Progenitor cell of endocrine pancreas (in vitro differentiated cells): ENCODE data around the gene NUDT3. TPM values are rescaled to one million over a fixed set of nuclear protein-coding genes. Genes with fewer than 3 reads are reported as not detected.

Experiments
- DNase-seq: peaks from one replicate; pipeline ENCODE4 v3.0.0; 2021; ENCODE audit warnings: low spot score; ENCODE audit not compliant: unreplicated experiment
- H3K27ac Mint-ChIP-seq: 2 replicates; pipeline ENCODE4 v1.8.0; 2021; ENCODE audit warnings: mild to moderate bottlenecking, moderate library complexity, mixed read lengths
- H3K27me3 Mint-ChIP-seq: 2 replicates; pipeline ENCODE4 v1.8.0; 2021; ENCODE audit warnings: mixed read lengths
- H3K36me3 Mint-ChIP-seq: 2 replicates; pipeline ENCODE4 v1.8.0; 2022; ENCODE audit warnings: mixed read lengths; ENCODE audit not compliant: insufficient read depth
- H3K4me1 Mint-ChIP-seq: 2 replicates; pipeline ENCODE4 v1.8.0; 2021; ENCODE audit warnings: low read depth, mixed read lengths
- H3K4me3 Mint-ChIP-seq: 2 replicates; pipeline ENCODE4 v1.8.0; 2021; ENCODE audit warnings: low read depth, mild to moderate bottlenecking, moderate library complexity, mixed read lengths
- H3K9me3 Mint-ChIP-seq: 2 replicates; pipeline ENCODE4 v1.8.0; 2021; ENCODE audit warnings: low read depth, mixed read lengths
- total RNA-seq: library from RNA; stranded (reverse); gene quantifications from 2 replicates; pipeline ENCODE4 v1.2.1, GENCODE V29; 2021
- TF ChIP-seq, protein P1 (sequence below): fragments of 200-600 bp; sonication (generic); IDR thresholded peaks from one replicate; pipeline ENCODE4 v1.5.0; 2021; ENCODE audit warnings: antibody characterized with exemption, mild to moderate bottlenecking; ENCODE audit not compliant: unreplicated experiment

Gene NUDT3
- total RNA-seq, 1 donor from 2014 or later, result 20.6 TPM

DNA sequence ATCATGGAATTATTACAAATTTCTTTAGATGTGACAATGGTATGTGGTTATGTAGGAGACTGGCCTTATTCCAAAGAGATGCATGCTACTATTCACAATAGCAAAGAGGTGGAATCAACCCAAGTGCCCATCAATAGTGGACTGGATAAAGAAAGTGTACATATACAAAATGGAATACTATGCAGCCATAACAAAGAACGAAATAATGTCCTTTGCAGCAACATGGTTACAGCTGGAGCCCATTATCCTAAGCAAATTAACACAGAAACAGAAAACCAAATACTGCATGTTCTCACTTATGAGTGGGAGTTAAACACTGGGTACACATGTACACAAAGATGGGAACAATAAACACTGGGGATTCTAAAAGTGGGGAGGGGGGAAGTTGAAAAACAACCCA lies 69.7 kb downstream of the NUDT3 start:
- Mint-ChIP-seq H3K27me3 (no peaks in the 10 kb centered on the region), H3K9me3 (no peaks in the 10 kb centered on the region), H3K36me3 (peaks cover 6% of the 10 kb centered on the region), H3K4me3 (no peak overlapping the region), H3K27ac (peak overlapping the region; percentile 62), H3K4me1 (peaks cover 8% of the 10 kb centered on the region)
- no peak for DNase-seq
- TF ChIP-seq, protein P1, sequence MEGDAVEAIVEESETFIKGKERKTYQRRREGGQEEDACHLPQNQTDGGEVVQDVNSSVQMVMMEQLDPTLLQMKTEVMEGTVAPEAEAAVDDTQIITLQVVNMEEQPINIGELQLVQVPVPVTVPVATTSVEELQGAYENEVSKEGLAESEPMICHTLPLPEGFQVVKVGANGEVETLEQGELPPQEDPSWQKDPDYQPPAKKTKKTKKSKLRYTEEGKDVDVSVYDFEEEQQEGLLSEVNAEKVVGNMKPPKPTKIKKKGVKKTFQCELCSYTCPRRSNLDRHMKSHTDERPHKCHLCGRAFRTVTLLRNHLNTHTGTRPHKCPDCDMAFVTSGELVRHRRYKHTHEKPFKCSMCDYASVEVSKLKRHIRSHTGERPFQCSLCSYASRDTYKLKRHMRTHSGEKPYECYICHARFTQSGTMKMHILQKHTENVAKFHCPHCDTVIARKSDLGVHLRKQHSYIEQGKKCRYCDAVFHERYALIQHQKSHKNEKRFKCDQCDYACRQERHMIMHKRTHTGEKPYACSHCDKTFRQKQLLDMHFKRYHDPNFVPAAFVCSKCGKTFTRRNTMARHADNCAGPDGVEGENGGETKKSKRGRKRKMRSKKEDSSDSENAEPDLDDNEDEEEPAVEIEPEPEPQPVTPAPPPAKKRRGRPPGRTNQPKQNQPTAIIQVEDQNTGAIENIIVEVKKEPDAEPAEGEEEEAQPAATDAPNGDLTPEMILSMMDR, result no peak

DNA sequence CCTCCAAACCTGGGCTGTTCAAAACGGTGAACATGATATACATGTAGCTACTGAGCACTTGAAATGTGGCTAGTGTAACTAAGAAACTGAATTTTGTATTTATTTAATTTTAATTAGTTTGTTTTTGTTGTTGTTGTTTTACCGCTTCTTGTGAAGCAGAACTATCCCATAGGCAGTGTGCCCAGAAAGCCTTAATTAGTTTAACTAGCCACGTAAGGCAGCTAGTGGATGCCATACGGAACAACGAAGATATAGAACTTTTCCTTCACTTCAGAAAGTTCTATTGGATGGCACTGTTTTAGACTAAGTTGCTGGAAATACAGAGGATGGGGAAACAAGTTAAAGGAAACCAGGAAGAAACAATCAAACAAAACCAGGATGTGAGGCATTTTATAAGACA lies 70.6 kb downstream of the NUDT3 start:
- H3K4me3 Mint-ChIP-seq, result no peak overlapping the region
- no peaks in the 10 kb centered on the region for H3K27me3 Mint-ChIP-seq
- TF ChIP-seq, protein P1, result no peak
- peaks cover 3% of the 10 kb centered on the region for H3K36me3 Mint-ChIP-seq
- H3K4me1 Mint-ChIP-seq, result peaks cover 8% of the 10 kb centered on the region
- no peak overlapping the region for H3K27ac Mint-ChIP-seq
- no peaks in the 10 kb centered on the region for H3K9me3 Mint-ChIP-seq
- DNase-seq, result no peak

DNA sequence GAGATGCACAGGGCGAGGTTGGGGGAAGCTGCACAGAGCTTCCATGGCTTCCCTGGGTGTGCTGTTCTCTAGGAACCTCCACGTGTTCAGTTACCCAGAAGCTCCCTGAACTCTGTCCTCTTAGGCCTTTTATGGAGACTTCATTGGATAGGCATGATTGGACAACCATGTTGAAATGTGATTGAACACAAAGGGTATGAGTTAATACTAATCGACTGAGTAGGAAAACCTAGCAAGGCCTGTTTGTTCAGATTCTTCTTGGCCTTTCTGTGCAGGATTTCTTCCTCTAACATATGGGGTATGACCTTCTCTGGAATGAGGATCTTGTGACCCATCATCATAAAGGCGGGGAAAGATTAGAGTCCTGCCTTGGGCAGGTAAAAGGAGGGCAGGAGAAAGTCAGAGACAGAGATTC lies 73.0 kb downstream of the NUDT3 start:
- H3K36me3 Mint-ChIP-seq, result peaks cover 1% of the 10 kb centered on the region
- peaks cover 8% of the 10 kb centered on the region for H3K4me1 Mint-ChIP-seq
- no peak for DNase-seq
- peak overlapping the region; percentile 87 for H3K27ac Mint-ChIP-seq
- H3K4me3 Mint-ChIP-seq, result no peak overlapping the region
- no peaks in the 10 kb centered on the region for H3K9me3 Mint-ChIP-seq
- no peaks in the 10 kb centered on the region for H3K27me3 Mint-ChIP-seq
- TF ChIP-seq, protein P1, result no peak

DNA sequence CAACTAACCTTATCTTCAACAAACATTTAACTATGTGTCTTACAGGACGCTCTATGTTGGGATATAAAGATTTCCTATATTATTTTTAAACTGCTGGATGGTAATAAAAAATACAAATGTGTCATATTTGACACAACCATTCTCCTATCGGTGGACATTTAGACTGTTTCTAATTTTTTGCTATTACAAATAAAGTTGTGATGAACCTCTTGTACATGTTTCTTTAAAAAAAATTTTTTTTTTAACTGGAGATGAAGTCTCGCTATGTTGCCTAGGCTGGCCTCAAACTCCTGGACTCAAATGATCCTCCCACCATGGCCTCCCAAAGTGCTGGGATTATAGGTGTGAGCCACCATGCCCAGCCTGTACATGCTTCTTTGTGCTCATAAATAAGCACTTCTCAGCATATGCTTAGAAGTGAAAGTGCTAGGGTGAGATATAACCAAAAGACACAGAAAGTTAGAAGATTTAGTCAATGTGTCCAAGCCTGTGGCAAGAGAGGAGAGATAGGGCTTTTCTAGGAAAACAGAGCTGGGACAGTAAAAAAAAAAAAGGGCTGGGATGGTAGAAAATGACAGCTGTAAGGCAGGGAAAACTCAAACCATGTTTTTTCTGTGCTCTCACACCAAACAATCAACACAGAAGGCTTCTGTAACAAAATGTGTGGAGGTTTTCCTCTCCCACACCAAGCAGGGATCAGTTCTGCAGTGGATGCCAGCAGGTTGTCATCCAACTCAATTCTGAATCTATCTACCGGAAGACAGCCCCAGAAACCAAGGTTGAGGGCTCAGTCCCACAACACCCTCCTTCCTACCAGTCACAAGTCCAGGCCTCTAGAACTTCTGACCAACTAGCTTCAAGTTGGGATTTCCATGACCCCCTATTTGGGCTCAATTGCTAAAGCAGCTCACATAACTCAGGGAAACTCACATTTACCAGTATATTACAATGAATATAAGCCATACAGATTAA lies 73.7 kb downstream of the NUDT3 start:
- Mint-ChIP-seq H3K27me3 (no peaks in the 10 kb centered on the region), H3K4me1 (peaks cover 8% of the 10 kb centered on the region), H3K27ac (peak overlapping the region; percentile 87), H3K9me3 (no peaks in the 10 kb centered on the region), H3K36me3 (peaks cover 1% of the 10 kb centered on the region), H3K4me3 (no peak overlapping the region)
- no peak for DNase-seq
- TF ChIP-seq, protein P1, result no peak

DNA sequence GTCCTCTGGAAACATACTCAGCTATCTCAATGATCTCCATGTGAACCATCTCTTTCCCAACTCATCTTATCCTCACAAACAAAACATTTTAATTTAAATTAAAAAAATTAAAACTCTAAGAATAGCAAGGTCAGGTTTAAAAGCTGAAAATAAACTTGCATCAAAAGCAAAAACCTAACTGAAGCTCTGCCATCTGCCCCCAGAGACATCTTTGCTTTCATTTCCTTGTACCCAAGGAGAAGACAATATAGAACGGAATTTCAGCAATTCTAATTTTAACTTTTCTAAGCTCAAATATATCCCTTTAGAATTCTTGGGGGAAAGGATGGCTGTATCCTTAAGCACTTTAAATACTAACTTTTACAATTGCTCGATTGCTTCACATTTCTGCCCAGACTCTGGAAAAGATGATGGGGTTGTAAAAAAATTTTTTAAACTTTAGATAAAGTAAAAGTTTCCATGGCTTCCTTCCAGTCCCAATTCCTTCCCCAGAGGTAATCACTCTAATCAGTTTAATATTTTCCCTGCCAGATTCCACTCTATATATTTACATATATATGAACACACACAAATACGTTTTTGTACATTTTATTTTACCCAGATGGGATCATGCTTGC lies 74.5 kb downstream of the NUDT3 start:
- Mint-ChIP-seq H3K27me3 (no peaks in the 10 kb centered on the region), H3K36me3 (peaks cover 3% of the 10 kb centered on the region), H3K4me3 (no peak overlapping the region), H3K27ac (no peak overlapping the region), H3K4me1 (peaks cover 8% of the 10 kb centered on the region), H3K9me3 (no peaks in the 10 kb centered on the region)
- TF ChIP-seq, protein P1, result no peak
- no peak for DNase-seq
